GM20000 (cell line): ENCODE results near the gene AIDA.
A peak's percentile ranks its signal among the peaks of the same experiment; 100 is the strongest.

ENCODE experiments used
- DNase-seq: peaks from one replicate; pipeline ENCODE4 v3.0.0; 2012; ENCODE audit warnings: low spot score
- CTCF ChIP-seq: IDR thresholded peaks from 2 replicates; pipeline ENCODE4 v1.5.1; 2012; ENCODE audit warnings: mild to moderate bottlenecking, control low read depth; ENCODE audit errors: extremely low read depth, missing control alignments

AIDA gene

GRCh38 chr1:222712253-222713090 lies at the start of gene AIDA, which contains the start of gene BROX:
Gene AIDA, minus strand, starts transcription at chr1:222712491. Its CDS starts 174 bp downstream, at chr1:222712317.
Gene BROX, plus strand, starts transcription at chr1:222712564. Its CDS starts 3,136 bp downstream, at chr1:222715700.
- DNase-seq: peak; percentile 92
- TF ChIP-seq CTCF: no peak

- DNase-seq: no peak
- TF ChIP-seq CTCF: no peak
These were observed 48.8 kb upstream of the AIDA start for GRCh38 chr1:222761083-222761482.

GRCh38 chr1:222759451-222760035 lies 47.3 kb upstream of the AIDA start:
- no peak for DNase-seq
- no peak for TF ChIP-seq CTCF

- no peak for DNase-seq
- no peak for TF ChIP-seq CTCF
These were observed 45.5 kb upstream of the AIDA start for GRCh38 chr1:222757646-222758268.

- DNase-seq: no peak
- no peak for TF ChIP-seq CTCF
These were observed 42.3 kb upstream of the AIDA start for GRCh38 chr1:222754366-222755139.

GRCh38 chr1:222751255-222751654 lies 39.0 kb upstream of the AIDA start:
- no peak for TF ChIP-seq CTCF
- DNase-seq: no peak
